ENCODE measurements around the gene CSPG4.

- TF ChIP-seq ASH2L (IDR thresholded peaks at IDR 0.05; ENCODE audit: borderline replicate concordance, low read depth) (no peak), STAT1 (conservative IDR thresholded peaks at IDR 0.05) (no peak), CEBPB (IDR thresholded peaks at IDR 0.05; ENCODE audit: borderline replicate concordance in 1 of 2, low read depth in 2 of 2, low read length in 2 of 2) (no peak), KDM1A (IDR thresholded peaks at IDR 0.05; ENCODE audit: borderline replicate concordance) (no peak)
- TF ChIP-seq, protein P1, sequence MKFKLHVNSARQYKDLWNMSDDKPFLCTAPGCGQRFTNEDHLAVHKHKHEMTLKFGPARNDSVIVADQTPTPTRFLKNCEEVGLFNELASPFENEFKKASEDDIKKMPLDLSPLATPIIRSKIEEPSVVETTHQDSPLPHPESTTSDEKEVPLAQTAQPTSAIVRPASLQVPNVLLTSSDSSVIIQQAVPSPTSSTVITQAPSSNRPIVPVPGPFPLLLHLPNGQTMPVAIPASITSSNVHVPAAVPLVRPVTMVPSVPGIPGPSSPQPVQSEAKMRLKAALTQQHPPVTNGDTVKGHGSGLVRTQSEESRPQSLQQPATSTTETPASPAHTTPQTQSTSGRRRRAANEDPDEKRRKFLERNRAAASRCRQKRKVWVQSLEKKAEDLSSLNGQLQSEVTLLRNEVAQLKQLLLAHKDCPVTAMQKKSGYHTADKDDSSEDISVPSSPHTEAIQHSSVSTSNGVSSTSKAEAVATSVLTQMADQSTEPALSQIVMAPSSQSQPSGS (IDR thresholded peaks at IDR 0.05; ENCODE audit: low read length), result no peak
Observed at GRCh38 chr15:75721923-75722870, 9.5 kb upstream of the CSPG4 start.
